ENCODE data around the gene MARCO. TPM values are rescaled to one million over a fixed set of nuclear protein-coding genes. Genes with fewer than 3 reads are reported as not detected.

MARCO gene
- total and polyA plus RNA-seq, 2 donors (not counting 1 experiment from before 2014, with no cell fraction given): 0.04 TPM; not detected in 1

DNA sequence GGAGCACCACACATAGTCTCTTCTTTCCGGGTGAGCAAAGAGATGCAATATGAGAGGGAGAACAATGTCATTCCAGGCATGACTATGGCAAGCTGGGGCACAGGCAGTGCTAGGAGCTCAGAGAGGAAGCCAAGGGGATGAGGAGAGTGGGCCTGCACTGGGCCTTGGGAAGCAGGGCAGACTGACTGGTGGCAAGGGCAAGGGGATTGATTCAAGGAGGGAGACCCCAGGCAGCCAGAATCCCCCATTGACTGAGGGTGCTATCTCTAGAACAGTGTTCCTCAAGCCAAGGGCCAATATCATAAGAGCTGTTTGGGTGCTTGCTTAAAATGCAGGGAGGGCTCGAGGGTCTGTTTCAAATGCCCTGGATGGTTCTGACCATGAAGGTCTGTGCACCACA lies 36.1 kb downstream of the MARCO start:
- ATAC-seq (ENCODE audit: low read depth) (no peak), DNase-seq (no peak)
- CTCF ChIA-PET: no interaction called here
- H3K27ac Mint-ChIP-seq: no peak overlapping the region
- POLR2A ChIA-PET: no interaction called here
- Histone ChIP-seq H3K27me3 (replicated peaks in 1 of 4; ENCODE audit: control extremely low read depth in 1 of 4, control insufficient read depth in 3 of 4, insufficient read depth in 4 of 4, low read length in 3 of 4) (no peaks in the 10 kb centered on the region), H3K4me2 (replicated peaks; ENCODE audit: low read depth, low read length, poor library complexity, severe bottlenecking) (no peak overlapping the region), H3K79me2 (ENCODE audit: control insufficient read depth, insufficient read depth, low read length) (no peaks in the 10 kb centered on the region), H3K9ac (ENCODE audit: low read length) (no peak overlapping the region), H3K4me3 (ENCODE audit: control extremely low read depth in 1 of 5, extremely low read depth in 1 of 5, insufficient read depth in 1 of 5, low read depth in 2 of 5, low read length in 4 of 5) (no peak overlapping the region), H4K20me1 (ENCODE audit: control insufficient read depth, insufficient read depth, low read length, poor library complexity, severe bottlenecking) (no peaks in the 10 kb centered on the region), H3K9me3 (ENCODE audit: control extremely low read depth in 1 of 3, control insufficient read depth in 2 of 3, insufficient read depth in 1 of 3, low read length in 2 of 3) (peaks cover 0 to 29% (median 2%) of the 10 kb centered on the region in 3 donors), H2AFZ (ENCODE audit: insufficient read depth, low read depth, low read length, poor library complexity, severe bottlenecking) (no peak overlapping the region), H3K4me1 (ENCODE audit: control insufficient read depth in 2 of 2, insufficient read depth in 2 of 2, low read length in 2 of 2) (no peaks in the 10 kb centered on the region), H3K27ac (ENCODE audit: low read length in 2 of 2) (no peak overlapping the region), H3K36me3 (replicated peaks in 1 of 2; ENCODE audit: control extremely low read depth in 1 of 2, control insufficient read depth in 1 of 2, extremely low read depth in 1 of 2, insufficient read depth in 2 of 2, low read length in 1 of 2) (no peaks in the 10 kb centered on the region)
- peaks cover 17% of the 10 kb centered on the region for H3K27me3 Mint-ChIP-seq
- no peaks in the 10 kb centered on the region for H3K9me3 Mint-ChIP-seq (ENCODE audit: insufficient read depth)
- intact Hi-C loops (cut with micrococcal nuclease): no loop called here
- TF ChIP-seq, protein P1, sequence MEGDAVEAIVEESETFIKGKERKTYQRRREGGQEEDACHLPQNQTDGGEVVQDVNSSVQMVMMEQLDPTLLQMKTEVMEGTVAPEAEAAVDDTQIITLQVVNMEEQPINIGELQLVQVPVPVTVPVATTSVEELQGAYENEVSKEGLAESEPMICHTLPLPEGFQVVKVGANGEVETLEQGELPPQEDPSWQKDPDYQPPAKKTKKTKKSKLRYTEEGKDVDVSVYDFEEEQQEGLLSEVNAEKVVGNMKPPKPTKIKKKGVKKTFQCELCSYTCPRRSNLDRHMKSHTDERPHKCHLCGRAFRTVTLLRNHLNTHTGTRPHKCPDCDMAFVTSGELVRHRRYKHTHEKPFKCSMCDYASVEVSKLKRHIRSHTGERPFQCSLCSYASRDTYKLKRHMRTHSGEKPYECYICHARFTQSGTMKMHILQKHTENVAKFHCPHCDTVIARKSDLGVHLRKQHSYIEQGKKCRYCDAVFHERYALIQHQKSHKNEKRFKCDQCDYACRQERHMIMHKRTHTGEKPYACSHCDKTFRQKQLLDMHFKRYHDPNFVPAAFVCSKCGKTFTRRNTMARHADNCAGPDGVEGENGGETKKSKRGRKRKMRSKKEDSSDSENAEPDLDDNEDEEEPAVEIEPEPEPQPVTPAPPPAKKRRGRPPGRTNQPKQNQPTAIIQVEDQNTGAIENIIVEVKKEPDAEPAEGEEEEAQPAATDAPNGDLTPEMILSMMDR (IDR thresholded peaks at IDR 0.05): no peak
- no peak for TF ChIP-seq EZH2 (IDR thresholded peaks at IDR 0.05; ENCODE audit: borderline replicate concordance, insufficient read depth, low read depth, low read length, poor library complexity, severe bottlenecking)
- H3K4me3 Mint-ChIP-seq: no peak overlapping the region
- 95% methylated on average over 2 of the region's 2 CpGs for WGBS (ENCODE audit: insufficient coverage)
- H3K4me1 Mint-ChIP-seq: no peaks in the 10 kb centered on the region

DNA sequence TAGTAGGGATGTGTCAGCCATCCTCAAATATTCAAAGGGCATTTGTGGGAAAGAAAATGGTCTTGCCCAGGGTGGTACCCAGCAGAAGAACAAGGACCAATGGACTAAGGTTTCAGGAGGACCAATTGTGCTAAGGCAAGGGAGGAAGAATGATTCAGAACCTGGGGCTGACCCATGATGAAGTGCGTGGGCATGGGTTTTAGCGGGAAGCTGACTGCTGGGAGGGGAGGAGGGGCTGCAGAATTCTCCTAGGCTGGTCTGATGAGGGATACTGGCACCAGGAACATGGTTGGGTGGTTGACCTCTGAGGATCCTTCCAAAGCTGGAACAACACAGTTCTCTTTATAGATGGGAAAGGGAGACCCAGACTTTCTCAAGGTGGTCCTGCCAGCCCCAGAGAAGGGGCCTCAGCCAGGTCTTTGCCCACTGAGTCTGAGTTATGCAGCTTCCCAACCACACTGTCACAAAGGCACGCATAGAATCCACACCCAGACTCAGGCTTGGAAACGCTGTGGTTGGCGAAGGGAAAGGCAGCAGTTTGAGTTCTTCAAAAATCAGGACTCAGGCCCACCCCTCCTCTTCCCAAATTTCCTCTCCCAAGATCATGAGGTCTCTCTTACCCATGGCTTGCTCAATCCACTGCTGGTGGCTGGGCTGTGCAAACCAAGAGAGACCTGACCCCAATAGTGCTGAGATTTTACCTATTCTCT lies 37.3 kb downstream of the MARCO start:
- ChIA-PET CTCF (no interaction called here), POLR2A (no interaction called here)
- H3K4me1 ChIP-seq (ENCODE audit: control insufficient read depth in 2 of 2, insufficient read depth in 2 of 2, low read length in 2 of 2): no peaks in the 10 kb centered on the region
- H3K27me3 Mint-ChIP-seq: peaks cover 17% of the 10 kb centered on the region
- ATAC-seq (ENCODE audit: low read depth) (no peak), DNase-seq (no peak)
- intact Hi-C loops (cut with micrococcal nuclease): no loop called here
- no peak overlapping the region for H3K4me3 ChIP-seq (ENCODE audit: control extremely low read depth in 1 of 5, extremely low read depth in 1 of 5, insufficient read depth in 1 of 5, low read depth in 2 of 5, low read length in 4 of 5)
- no peaks in the 10 kb centered on the region for H3K79me2 ChIP-seq (ENCODE audit: control insufficient read depth, insufficient read depth, low read length)
- no peaks in the 10 kb centered on the region for H4K20me1 ChIP-seq (ENCODE audit: control insufficient read depth, insufficient read depth, low read length, poor library complexity, severe bottlenecking)
- no peak overlapping the region for H3K4me2 ChIP-seq (replicated peaks; ENCODE audit: low read depth, low read length, poor library complexity, severe bottlenecking)
- H3K4me3 Mint-ChIP-seq: no peak overlapping the region
- peaks cover 0 to 26% (median 2%) of the 10 kb centered on the region in 3 donors for H3K9me3 ChIP-seq (ENCODE audit: control extremely low read depth in 1 of 3, control insufficient read depth in 2 of 3, insufficient read depth in 1 of 3, low read length in 2 of 3)
- no peaks in the 10 kb centered on the region for H3K27me3 ChIP-seq (replicated peaks in 1 of 4; ENCODE audit: control extremely low read depth in 1 of 4, control insufficient read depth in 3 of 4, insufficient read depth in 4 of 4, low read length in 3 of 4)
- 91% methylated on average over 5 of the region's 5 CpGs for WGBS (ENCODE audit: insufficient coverage)
- H2AFZ ChIP-seq (ENCODE audit: insufficient read depth, low read depth, low read length, poor library complexity, severe bottlenecking): no peak overlapping the region
- H3K9ac ChIP-seq (ENCODE audit: low read length): no peak overlapping the region
- H3K27ac Mint-ChIP-seq: no peak overlapping the region
- TF ChIP-seq, protein P1 (IDR thresholded peaks at IDR 0.05): no peak
- TF ChIP-seq EZH2 (IDR thresholded peaks at IDR 0.05; ENCODE audit: borderline replicate concordance, insufficient read depth, low read depth, low read length, poor library complexity, severe bottlenecking): no peak
- no peaks in the 10 kb centered on the region for H3K4me1 Mint-ChIP-seq
- H3K9me3 Mint-ChIP-seq (ENCODE audit: insufficient read depth): no peaks in the 10 kb centered on the region
- no peak overlapping the region for H3K27ac ChIP-seq (ENCODE audit: low read length in 2 of 2)
- no peaks in the 10 kb centered on the region for H3K36me3 ChIP-seq (replicated peaks in 1 of 2; ENCODE audit: control extremely low read depth in 1 of 2, control insufficient read depth in 1 of 2, extremely low read depth in 1 of 2, insufficient read depth in 2 of 2, low read length in 1 of 2)

Data from B cell (primary cell).